GM12872 (cell line): ENCODE data around the gene CYB561D1.

Experiments
- CTCF ChIP-seq: IDR thresholded peaks from 3 replicates; pipeline ENCODE4 v1.5.1; 2011; ENCODE audit warnings: low read depth, mild to moderate bottlenecking, low read length, moderate library complexity; ENCODE audit not compliant: insufficient read depth

The CYB561D1 gene

GRCh38 chr1:109483672-109484518 lies 10.0 kb upstream of the CYB561D1 start, which contains the start of gene ATXN7L2:
TSS of gene ATXN7L2 (plus strand) at chr1:109483905. CDS start at chr1:109483954, 49 bp downstream.
- TF ChIP-seq CTCF, result no peak

GRCh38 chr1:109484519-109484975 lies 9.3 kb upstream of the CYB561D1 start:
- no peak for TF ChIP-seq CTCF

- no peak for TF ChIP-seq CTCF
Observed at GRCh38 chr1:109485001-109485400, 8.9 kb upstream of the CYB561D1 start.

- TF ChIP-seq CTCF, result no peak
Observed at GRCh38 chr1:109487261-109487660, 6.6 kb upstream of the CYB561D1 start.

GRCh38 chr1:109488201-109488600 lies 5.7 kb upstream of the CYB561D1 start:
- TF ChIP-seq CTCF, result no peak

GRCh38 chr1:109488696-109489095 lies 5.2 kb upstream of the CYB561D1 start:
- no peak for TF ChIP-seq CTCF

GRCh38 chr1:109490029-109490933 lies 3.6 kb upstream of the CYB561D1 start:
- peak; percentile 88 for TF ChIP-seq CTCF
